HT-29 (cell line): ENCODE results near the gene PTCSC3. TPM values are rescaled to one million over a fixed set of nuclear protein-coding genes. Genes with fewer than 3 reads are reported as not detected.
"Not testable (repeated sequence)": the region's sequence is repeated elsewhere in the genome, so short reads cannot be mapped to it uniquely, and the experiment has no call there.

ENCODE experiments used
- DNase-seq: peaks from one replicate; pipeline ENCODE4 v3.0.0-alpha.2; 2015; ENCODE audit warnings: low spot score
- total RNA-seq: library from RNA; depleted of rRNA; stranded (reverse); fragments of >200 nt; shearing (Covaris generic); gene quantifications from 2 replicates; pipeline ENCODE4 v1.2.3, GENCODE V29; 2014

Gene PTCSC3
- total RNA-seq, 1 experiment from 2014 or later: not detected

DNA sequence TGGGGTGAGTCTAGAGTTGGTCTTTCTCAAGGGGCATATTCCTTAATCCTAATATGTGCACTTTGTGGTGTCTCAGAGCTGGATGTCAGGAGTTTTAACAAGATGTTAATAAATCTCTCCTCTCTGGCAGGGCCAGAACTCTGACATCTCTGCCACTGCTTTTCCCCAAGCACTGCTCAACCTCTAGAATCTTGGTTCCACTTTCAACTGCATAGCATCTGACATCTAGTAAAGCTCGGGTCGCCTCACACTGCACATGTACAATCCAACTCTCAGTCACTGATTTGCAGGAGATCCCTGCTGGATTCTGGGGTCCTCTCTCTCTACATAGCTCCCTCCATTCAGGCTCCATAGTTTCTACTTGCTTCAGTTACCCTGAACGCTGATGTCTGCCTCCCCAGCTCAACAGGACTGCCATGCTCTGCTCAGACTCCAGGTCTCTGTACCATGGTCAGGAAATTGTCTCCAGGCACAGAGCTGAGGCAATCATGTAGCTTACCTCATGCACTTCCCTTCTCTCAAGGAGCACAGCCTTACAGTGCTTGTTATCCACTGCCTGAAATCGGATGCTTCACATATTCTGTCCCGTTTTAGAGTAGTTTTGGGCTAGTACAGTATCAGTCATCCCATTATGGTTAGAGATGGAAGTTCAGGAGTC lies 1.6 kb downstream of the PTCSC3 start:
- DNase-seq: no peak

DNA sequence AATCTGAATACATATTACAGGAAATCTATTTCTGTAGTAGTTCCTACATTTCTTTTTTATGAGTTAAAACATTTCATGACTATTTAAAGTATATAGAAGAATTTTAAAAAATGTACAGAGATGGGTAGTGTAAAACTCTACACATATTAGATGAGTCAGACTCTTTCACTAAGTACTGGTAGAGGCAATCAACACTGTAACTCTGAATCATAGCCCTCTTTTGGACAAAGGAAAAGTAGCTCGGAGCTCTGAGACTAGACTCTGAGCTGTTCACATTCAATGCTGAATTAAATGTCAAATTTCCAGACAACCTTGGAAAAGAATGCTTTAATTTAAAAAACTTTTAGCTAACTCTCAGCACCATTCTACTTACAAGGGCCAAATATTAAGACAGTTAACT lies 3.4 kb downstream of the PTCSC3 start:
- DNase-seq: no peak

DNA sequence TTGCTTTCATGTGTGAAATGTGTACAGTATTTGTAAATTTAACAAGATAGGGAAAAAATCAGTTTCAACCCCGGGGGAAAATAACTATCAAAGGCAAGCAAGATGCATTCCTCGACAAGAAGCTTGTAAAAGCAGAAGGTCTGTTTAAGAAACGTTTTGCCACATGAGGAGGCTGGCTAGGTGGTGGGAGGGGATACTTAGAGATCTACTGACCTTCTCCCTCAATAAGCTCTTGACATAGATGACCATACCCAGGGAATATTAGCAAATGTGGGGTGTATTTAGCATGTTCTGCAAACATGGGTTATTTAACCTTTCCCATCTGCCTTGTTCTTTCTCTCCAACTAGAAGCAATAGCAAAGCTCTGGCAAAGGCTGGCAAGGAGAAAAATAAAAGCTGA lies 4.9 kb downstream of the PTCSC3 start:
- no peak for DNase-seq

DNA sequence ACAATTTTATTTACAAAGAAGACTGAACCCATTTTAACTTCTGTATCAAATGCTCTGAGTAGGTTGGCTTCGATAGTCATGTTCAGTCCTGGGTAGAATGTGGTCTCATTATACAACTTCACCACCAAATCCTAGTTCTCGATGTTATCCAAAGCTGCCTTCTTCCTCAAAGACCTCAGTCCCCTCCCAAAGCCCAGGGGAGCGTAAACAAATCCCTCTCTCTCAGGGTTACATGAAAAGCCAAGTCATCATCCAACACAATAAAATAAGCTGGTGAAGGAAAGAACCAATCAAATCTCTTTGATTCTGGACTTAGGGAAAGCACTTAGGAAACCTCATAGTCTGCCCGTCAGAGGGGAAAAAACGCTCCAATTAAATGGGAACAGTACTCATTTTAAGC lies 9.1 kb downstream of the PTCSC3 start:
- no peak for DNase-seq

DNA sequence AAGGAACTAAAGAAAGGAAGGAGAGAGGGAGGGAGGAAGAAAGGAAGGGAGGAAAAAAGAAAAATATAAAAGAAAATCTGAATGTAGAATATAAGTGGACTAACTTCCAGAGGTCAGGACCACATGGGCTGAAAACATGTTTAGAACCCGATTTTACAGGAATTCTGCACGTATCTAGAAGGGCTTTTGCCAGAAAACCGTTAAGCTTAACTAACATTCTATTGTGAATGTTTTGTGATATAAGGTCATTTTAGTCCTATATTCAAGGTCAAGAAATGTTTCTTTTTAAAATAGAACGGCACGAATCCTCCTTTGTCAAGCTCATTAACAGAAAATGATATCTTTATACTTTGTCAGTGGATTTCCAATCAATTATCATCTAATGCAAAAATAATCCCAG lies 13.1 kb downstream of the PTCSC3 start:
- DNase-seq: no peak

DNA sequence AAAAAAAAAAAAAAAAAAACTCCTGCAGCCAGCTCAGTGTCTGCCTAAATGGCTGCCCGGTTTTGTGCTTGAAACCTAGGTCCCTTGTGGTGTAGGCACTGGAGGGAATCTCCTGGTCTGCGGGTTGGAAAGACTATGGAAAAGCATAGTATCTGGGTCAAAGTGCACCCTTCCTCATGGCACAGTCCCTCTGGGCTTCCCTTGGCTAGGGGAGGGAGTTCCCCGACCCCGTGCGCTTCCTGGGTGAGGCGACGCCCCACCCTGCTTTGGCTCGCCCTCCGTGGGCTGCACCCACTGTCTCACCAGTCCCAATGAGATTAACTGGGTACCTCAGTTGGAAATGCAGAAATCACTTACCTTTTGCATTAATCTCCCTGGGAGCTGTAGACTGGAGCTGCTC lies 14.3 kb downstream of the PTCSC3 start:
- no peak for DNase-seq

DNA sequence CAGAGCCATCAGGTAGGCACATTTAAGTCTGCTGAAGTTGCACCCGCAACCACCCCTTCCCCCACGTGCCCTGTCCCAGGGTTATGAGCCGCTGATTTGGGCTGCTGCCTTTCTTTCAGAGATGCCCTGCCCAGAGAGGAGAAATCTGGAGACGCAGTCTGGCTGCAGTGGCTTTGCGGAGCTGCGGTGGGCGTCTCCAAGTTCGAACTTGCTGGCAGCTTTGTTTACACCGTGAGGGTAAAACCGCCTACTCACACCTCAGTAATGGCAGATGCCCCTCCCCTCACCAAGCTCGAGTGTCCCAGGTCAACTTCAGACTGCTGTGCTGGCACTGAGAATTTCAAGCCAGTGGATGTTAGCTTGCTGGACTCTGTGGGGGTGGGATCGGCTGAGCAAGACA lies 14.7 kb downstream of the PTCSC3 start:
- no peak for DNase-seq

DNA sequence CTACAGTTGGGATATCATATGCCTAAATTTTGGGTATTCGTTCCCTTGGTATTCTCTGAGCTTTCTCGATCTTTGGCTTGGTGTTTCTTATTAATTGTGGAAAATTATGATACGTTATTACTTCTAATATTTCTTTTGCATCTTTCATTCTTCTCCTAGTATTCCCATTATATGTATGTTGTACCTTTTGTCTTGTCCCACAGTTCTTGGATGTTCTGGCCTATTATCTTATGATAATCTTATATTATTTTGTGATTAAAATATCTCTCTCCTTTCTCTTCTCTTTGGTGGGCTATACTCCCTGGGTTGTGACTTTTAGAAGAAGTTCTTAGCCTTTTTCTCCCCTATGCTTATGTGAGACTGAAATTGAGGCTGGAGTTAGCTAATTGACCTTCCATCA lies 25.2 kb downstream of the PTCSC3 start:
- no peak for DNase-seq

DNA sequence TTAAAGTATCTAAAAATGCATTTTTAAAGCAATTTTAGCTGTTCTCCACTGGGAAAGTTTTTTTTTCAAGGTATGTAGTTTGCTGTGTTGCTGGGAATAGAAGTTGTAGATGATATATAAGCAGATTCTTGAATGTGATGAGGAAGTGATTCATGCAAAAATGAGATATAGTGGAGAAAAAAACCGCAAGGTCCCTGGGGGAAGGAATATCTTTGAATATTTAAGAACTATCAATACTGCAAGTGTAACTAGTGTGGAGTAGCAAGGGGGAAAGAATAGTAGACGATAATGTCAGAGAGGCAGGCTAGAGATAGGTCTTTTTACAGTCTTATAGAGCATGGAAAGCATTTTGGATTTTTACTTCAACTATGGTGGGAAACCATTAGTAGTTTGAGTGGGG lies 42.5 kb downstream of the PTCSC3 start:
- DNase-seq: no peak

DNA sequence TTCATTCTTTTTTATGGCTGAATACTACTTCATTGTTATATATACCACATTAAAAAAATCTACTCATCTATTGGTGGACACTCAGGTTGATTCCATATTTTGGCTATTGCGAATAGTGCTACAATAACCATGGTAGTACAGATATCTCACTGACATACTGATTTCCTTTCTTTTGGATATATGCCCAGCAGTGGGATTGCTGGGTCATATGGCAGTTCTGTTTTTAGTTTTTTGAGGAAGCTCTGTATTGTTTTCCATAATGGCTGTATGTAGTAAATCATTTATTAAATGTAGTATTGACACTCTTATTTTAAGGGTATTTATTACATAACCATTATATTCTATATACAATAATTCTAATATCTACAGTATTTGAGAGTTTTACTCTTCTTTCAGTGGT lies 43.7 kb downstream of the PTCSC3 start:
- no peak for DNase-seq

DNA sequence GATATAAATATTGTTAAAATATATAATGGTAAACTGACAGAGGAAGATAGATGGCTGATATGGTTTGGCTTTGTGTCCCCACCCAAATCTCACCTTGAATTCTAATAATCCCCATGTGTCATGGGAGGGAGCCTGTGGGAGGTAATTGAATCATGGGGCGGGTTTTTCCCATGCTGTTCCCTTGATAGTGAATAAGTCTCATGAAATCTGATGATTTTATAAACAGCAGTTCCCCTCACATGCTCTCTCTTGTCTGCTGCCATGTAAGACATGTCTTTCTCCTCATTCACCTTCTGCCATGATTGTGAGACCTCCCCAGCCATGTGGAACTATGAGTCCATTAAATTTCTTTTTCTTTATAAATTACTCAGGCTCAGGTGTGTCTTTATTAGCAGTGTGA lies 46.3 kb downstream of the PTCSC3 start:
- no peak for DNase-seq

DNA sequence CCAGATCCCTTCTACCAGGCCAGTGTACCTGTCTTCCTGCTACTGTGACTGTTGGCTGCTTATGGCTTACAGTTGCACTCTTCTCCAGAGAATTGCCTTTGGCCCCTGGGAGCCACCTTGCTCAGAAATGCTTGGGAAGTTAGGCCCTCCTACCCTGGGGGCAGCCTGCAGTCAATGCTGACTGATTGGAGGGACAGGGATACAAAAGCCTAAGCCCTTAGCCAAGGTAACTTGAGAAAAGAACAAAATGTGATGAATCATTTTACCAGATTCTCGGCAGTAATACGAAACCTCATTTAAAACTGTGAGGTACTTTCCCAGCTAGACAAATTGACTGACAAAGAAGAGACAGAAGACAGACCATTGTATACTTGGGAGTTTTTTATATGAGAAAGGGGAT lies 47.3 kb downstream of the PTCSC3 start:
- no peak for DNase-seq

DNA sequence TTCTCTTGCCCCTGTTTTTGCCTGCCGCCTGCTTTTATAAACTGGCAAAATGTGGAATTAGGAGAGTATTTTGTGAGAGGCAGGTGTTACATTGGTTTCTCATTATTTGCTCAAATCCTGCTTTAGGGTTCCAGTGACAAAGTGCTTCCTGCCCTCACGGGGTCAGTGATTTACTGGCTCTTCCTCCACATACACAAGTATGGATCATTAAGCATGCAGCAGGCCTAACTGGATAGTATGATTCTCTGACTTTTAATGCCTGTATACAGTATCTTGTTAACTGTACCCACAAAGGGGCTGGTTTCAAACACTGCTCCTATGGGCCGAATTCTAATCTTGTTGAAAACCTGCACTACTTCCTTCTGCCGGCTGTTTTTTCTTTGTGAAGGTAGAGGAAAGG lies 63.2 kb downstream of the PTCSC3 start:
- DNase-seq: no peak

DNA sequence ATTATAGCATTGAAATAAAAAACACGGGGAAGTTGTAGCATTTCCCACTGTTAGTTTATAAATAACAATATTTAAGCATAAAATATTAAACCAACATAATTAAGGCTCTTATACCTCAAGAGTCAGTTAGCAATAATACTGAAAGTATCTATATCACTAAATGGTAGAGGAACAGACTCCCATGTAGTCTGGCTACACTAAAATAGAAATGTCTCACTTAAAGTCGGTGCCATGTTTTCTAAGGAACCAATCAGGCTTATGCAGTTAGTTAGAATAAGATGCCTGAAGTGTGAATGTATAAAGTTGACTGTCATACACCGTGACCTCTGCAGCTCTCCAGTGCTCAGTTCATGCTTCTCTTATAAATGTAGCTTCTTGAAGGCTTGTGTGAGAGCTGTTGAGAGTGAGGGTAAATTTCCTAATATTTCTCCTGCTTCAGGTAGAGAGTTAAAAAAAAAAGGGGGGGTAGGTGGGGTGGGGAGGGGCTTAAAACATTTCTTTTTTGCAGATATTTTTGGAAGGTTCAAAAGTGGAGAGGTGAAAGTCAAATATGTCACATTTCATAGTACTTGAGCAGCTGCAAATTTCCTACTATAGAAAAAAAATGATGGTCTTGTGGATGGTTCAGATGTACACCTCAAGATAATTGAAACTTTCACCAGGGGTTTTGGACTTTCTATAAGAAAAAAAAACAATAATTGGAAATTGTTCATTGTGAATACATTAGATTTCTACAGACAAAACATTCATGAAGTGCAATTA lies 64.5 kb downstream of the PTCSC3 start:
- no peak for DNase-seq

DNA sequence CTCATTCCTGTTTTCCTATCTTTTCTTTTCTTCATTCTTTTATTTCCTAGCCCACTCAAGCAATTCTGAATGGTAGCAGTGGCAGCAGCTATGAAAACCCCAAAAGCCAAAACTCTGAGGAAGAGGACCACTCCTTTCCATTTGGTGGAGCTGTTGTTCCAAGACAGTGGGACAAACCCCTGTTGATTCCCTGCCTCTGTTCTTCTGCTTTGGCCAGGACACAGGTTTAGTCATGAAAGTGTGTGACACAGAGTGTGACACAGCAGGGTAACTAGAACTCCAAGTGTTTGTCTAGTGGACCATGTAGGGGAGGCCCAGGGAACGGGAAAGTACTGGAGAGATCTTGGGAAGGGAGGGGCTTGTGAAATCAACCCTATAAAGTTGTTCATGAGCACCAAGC lies 71.1 kb downstream of the PTCSC3 start:
- peak; percentile 38 for DNase-seq

DNA sequence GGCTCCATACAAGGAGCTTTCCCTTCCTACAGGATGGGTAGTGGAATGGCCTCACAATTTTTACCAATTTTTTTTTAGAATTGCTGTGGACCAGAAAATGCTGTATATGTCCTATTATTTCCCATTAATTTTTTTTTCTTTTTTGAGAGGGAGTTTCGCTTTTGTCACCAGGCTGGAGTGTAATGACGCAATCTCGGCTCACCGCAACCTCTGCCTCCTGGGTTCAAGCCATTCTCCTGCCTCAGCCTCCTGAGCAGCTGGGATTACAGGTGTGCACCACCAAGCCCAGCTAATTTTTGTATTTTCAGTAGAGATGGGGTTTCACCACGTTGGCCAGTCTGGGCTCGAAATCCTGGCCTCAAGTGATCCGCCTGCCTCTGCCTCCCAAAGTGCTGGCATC lies 72.3 kb downstream of the PTCSC3 start:
- not testable (repeated sequence) for DNase-seq

DNA sequence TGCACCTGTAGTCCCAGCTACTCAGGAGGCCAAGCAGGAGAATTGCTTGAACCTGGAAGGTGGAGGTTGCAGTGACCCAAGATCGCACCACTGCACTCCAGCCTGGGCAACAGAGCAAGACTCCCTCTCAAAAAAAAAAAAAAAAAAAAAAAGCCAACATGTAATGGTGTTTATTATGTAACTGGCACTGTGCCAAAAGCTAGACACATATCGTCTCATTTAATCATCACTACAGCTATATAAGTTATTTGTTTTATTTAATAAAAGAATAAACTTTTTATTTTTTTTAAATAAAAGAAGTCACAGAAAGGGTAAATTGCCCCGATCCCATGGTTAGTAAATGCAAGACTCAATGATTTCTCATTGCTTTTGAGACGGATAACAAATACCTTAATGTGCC lies 76.9 kb downstream of the PTCSC3 start:
- no peak for DNase-seq

DNA sequence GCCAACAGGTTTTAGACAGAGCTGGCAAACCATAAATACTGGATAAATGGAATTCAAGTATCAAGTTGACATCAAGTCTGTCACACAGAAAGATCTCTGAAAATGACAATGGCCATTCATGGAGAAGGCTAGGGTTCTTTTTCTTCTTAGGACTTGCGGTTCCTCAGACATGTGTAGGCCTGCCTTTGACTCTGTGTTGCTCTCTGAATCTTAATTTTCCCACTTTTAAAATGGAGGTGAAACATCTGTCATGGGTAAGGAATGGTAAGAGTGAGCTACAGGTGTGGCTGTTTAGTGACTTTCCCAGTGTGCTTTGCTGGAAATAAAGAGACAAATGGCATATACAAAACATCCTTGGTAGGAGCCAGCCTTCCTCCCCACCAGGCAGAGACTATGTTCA lies 79.2 kb downstream of the PTCSC3 start:
- no peak for DNase-seq

DNA sequence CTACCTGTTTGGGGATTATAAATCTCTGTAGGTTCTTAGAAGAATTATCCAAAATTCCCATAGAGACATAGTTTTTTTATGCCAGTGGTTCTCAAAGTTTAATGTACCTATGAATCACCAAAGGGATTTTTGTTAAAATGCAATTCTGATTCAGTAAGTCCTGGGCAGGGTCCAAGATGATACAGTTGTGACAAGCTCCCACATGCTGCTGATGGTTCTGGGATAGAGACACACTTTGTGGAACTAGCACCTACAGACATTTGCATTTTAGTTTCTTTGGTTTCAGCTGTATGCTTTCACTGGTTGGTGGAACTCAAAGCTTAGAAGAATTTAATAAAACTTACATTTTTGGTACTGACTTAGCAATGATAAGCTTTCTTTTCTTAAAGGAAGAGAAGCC lies 80.4 kb downstream of the PTCSC3 start:
- no peak for DNase-seq

DNA sequence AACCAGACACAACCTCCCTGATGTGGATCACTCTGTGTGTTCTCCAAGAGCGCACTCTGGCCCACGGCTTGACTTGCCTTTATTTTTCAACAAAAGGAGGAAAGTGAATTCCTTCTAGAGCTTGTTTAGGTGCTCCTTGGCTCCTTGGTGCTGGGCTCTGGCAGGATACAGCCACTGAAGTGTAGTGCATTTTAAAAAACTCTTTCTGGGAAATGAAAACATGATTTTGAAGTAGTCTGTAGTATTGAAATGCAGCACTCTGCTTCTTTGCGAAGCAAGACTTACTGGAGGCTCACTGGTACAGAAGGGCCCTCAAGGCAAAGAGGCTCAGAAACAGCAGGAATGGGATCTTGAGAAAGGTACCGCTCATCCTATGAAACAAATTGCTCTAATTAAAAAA lies 81.6 kb downstream of the PTCSC3 start:
- no peak for DNase-seq

DNA sequence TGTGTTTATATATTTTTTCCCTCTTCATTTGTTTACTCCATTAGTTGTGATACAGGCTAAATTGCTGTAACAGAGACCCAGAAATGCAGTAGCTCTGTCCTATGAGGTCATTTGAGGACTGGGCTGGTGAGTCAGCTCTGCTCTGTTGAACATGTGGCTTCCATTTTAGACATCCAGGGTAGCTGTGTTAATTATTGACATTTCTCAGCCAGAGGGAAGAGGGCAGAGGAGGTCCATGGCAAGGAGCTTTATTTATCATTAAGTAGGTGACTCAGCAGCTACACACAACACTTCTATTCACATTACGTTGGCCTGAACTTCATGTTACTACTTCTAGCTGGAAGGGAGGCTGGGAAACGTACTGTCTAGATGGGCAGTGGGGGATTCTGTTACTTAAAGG lies 85.4 kb downstream of the PTCSC3 start:
- DNase-seq: peak; percentile 78

DNA sequence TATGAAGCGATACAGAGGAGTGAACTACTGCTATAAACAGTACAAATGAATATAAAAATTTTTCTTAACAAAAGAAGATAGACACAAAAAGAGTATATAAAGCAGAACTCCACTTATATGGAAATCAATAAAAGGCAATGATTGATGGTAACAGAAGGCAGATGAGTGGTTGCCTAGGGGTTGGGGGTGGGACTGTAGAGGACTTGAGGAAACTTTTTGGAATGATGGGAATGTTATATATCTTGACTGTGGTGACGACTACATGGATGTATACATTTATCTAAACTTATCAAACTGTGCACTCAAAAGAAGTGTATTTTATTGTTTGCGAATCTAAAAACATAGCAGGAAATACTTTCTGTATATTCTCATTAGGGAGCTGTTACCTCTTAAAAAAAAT lies 89.1 kb downstream of the PTCSC3 start:
- DNase-seq: no peak

DNA sequence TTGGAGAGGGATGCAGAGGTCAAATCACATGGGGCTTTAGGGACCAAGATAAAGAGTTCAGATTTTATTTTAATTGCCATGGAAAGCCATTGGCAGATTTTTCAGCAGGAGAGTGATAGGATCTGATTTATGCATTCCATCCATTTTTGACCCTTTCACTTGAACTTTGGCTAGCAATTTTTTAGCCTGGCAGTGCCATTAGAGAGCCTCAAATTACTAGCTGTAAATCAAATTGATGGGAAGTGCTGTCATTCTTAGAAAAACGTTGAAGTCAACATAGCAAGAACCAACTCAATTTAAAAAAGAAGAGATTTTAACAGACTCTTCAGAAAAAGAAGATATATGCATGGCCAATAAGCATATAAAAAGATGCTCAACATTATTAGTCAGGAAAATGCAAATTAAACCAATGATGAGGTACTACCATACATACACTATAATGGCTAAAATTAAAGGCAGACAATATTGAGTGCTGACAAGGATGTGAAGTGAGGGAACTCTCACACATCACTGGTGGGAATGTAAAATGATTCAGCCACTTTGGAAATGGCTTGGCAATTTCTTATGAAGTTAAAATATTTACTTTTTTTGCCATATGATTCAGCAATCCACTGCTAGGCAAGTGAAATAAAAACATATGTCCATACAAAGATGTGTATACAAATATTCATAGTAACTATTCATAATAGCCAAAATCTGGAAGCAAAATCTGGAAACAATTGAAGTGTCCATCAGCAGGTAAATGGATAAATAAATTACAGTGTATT lies 89.7 kb downstream of the PTCSC3 start:
- no peak for DNase-seq
